Stimulated activated CD4-positive, alpha-beta T cell treated with anti-CD3 and anti-CD28 coated beads, Interleukin-2, amount 100 ng/mL, for 4 hours (primary cell): ENCODE results near the gene CIB4.
"Not testable (repeated sequence)": the region's sequence is repeated elsewhere in the genome, so short reads cannot be mapped to it uniquely, and the experiment has no call there.

Experiments used
- DNase-seq: peaks from one replicate; pipeline ENCODE4 v3.0.0-alpha.2; 2020; ENCODE audit warnings: low read depth

Gene CIB4

GRCh38 chr2:26666671-26667070, 25.5 kb upstream of the CIB4 start:
- no peak for DNase-seq

- DNase-seq = not testable (repeated sequence)
These were observed 24.1 kb upstream of the CIB4 start for GRCh38 chr2:26665296-26665695.

- DNase-seq = no peak
These were observed 19.3 kb upstream of the CIB4 start for GRCh38 chr2:26660363-26660962.

- no peak for DNase-seq
These were observed 17.7 kb upstream of the CIB4 start for GRCh38 chr2:26658691-26659346.

- DNase-seq = no peak
These were observed 16.1 kb upstream of the CIB4 start for GRCh38 chr2:26657265-26657664.

GRCh38 chr2:26655611-26656195, 14.5 kb upstream of the CIB4 start:
- DNase-seq = no peak

- not testable (repeated sequence) for DNase-seq
These were observed 14.0 kb upstream of the CIB4 start for GRCh38 chr2:26655120-26655519.

GRCh38 chr2:26654061-26654340, 12.8 kb upstream of the CIB4 start:
- DNase-seq = no peak

- no peak for DNase-seq
These were observed 12.3 kb upstream of the CIB4 start for GRCh38 chr2:26653207-26654060.

GRCh38 chr2:26652361-26653041, 11.3 kb upstream of the CIB4 start:
- no peak for DNase-seq

GRCh38 chr2:26651799-26652198, 10.6 kb upstream of the CIB4 start:
- no peak for DNase-seq

- no peak for DNase-seq
These were observed 10.3 kb upstream of the CIB4 start for GRCh38 chr2:26651470-26651771.

GRCh38 chr2:26650713-26651469, 9.7 kb upstream of the CIB4 start:
- DNase-seq = no peak

- DNase-seq = no peak
These were observed 9.0 kb upstream of the CIB4 start for GRCh38 chr2:26649992-26650712.

GRCh38 chr2:26649322-26649721, 8.2 kb upstream of the CIB4 start:
- no peak for DNase-seq

GRCh38 chr2:26648516-26648915, 7.3 kb upstream of the CIB4 start:
- DNase-seq = no peak

GRCh38 chr2:26647981-26648380, 6.8 kb upstream of the CIB4 start:
- no peak for DNase-seq

GRCh38 chr2:26646986-26647672, 6.0 kb upstream of the CIB4 start:
- no peak for DNase-seq

- DNase-seq = no peak
These were observed 4.6 kb upstream of the CIB4 start for GRCh38 chr2:26645762-26646161.

- DNase-seq = no peak
These were observed 3.1 kb upstream of the CIB4 start for GRCh38 chr2:26644188-26644835.
